Ascending aorta (tissue), 2 donors: Measurements from ENCODE around the gene RNF217. TPM values are rescaled to one million over a fixed set of nuclear protein-coding genes. Genes with fewer than 3 reads are reported as not detected.
A peak's percentile ranks its signal among the peaks of the same experiment; 100 is the strongest.
"Not testable (repeated sequence)": the region's sequence is repeated elsewhere in the genome, so short reads cannot be mapped to it uniquely, and the experiment has no call there.

ENCODE experiments used
- DNase-seq, 2 donors: peaks; one replicate each; pipeline ENCODE4 v3.0.0-alpha.2; 2019; ENCODE audit warnings: low spot score in 2 of 2
- H3K27ac ChIP-seq, 2 donors: fragments of 200-600 bp; sonication (generic); one replicate each; pipeline ENCODE4 v1.5.1; 2016 to 2017; ENCODE audit warnings: mild to moderate bottlenecking in 1 of 2
- H3K27me3 ChIP-seq: fragments of 200-600 bp; sonication (generic); one replicate; pipeline ENCODE4 v1.5.1; 2017
- H3K36me3 ChIP-seq, 2 donors: fragments of 200-600 bp; sonication (generic); one replicate each; pipeline ENCODE4 v1.5.1; 2016
- H3K4me1 ChIP-seq, 2 donors: fragments of 200-600 bp; sonication (generic); one replicate each; pipeline ENCODE4 v1.5.1; 2016 to 2017; ENCODE audit warnings: mild to moderate bottlenecking in 1 of 2
- H3K4me3 ChIP-seq, 2 donors: fragments of 200-600 bp; sonication (generic); one replicate each; pipeline ENCODE4 v1.5.1; 2016 to 2017; ENCODE audit warnings: mild to moderate bottlenecking in 1 of 2
- H3K9me3 ChIP-seq, 2 donors: fragments of 200-600 bp; sonication (generic); one replicate each; pipeline ENCODE4 v1.5.1; 2016
- CTCF ChIP-seq, 3 experiments: fragments of 200-600 bp in 2 of 3; fragments of 450-650 bp in 1 of 3; sonication (generic) in 2 of 3; IDR thresholded peaks; one replicate each; pipeline ENCODE4 v1.5.1; 2016 to 2019; ENCODE audit warnings: antibody characterized with exemption in 3 of 3, mild to moderate bottlenecking in 1 of 3, moderate library complexity in 1 of 3
- intact Hi-C: fragments of 100-400 bp; cut with DNase I; formaldehyde crosslinking; loops from one replicate; pipeline ENCODE4 v1.15.1; 2023
- total RNA-seq: library from RNA; depleted of rRNA; stranded (reverse); fragments of >200 nt; gene quantifications from one replicate; pipeline ENCODE4 v1.1.0, GENCODE V29; 2016

The RNF217 gene, protein sequence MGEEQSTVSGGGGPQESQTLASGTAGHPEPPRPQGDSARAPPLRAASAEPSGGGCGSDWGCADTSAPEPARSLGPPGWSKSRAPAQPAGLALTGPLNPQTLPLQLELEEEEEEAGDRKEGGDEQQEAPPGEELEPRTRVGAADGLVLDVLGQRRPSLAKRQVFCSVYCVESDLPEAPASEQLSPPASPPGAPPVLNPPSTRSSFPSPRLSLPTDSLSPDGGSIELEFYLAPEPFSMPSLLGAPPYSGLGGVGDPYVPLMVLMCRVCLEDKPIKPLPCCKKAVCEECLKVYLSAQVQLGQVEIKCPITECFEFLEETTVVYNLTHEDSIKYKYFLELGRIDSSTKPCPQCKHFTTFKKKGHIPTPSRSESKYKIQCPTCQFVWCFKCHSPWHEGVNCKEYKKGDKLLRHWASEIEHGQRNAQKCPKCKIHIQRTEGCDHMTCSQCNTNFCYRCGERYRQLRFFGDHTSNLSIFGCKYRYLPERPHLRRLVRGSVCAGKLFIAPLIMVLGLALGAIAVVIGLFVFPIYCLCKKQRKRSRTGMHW
- 7.3 TPM for total RNA-seq

DNA sequence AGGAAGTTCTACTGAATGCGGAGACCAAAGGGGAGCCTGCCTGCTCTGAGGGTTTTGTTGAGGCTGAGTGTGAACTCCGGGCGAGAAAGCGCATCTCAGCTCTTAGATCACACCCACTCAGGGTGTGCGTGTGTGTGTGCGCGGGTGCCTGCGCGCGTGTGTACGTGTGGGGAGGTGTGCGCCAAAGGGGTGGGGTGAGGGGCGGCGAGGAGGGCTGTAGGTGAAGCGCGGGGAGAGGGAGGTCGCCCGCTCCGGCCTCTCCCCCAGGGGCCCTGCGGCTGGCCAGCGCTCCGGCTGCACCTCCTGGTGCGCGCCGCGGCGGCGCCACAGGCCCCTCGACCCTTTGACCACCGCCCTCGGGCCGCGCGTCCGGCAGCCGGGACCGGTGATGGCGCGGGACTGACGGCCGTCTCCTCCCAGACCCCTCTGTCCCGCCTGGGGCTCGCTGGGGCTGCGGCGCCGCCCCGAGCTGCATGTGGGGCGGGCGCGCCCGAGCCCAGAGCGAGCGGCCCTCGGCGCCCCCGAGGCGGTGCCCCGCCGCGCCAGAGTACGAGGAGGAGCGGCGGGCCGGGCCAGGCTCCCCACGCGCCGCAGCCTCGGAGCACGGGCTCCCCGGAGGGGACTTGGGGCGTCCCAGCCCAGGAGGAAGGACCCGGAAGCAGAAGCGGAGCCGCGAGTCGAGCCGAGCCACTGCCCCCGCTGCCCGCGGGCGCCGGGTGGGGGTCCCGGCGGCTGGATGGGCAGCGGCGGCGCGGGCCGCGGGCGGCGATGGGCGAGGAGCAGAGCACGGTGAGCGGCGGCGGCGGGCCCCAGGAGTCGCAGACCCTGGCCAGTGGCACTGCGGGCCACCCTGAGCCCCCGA, at the start of gene RNF217:
Gene RNF217, plus strand, starts transcription at position 661 of the 862 bp plus-strand sequence. Its CDS starts 108 bp downstream, at position 769.
- Histone ChIP-seq H3K4me3 (peak within 1 kb of the TSS; percentile 87 to 90), H3K27ac (peak within 1 kb of the TSS; percentile 93 to 98), H3K9me3 (no peaks in the 10 kb centered on the region), H3K4me1 (peaks cover 0 to 24% of the 10 kb centered on the region in 2 donors), H3K36me3 (no peaks in the 10 kb centered on the region), H3K27me3 (no peaks in the 10 kb centered on the region)
- peak in 1 of 2 donors; percentile 84 for DNase-seq
- TF ChIP-seq CTCF (IDR thresholded peaks at IDR 0.05): peak in 1 of 3 experiments; percentile 15
- intact Hi-C loops: loop anchor here (2.0 to 5.0 kb wide), 4 partner anchors 47 to 340 kb away; partner anchors contain the start of gene HDDC2

- no peak for DNase-seq
- Histone ChIP-seq H3K4me1 (no peaks in the 10 kb centered on the region), H3K9me3 (no peaks in the 10 kb centered on the region), H3K27ac (no peak overlapping the region), H3K36me3 (no peaks in the 10 kb centered on the region), H3K27me3 (no peaks in the 10 kb centered on the region), H3K4me3 (no peak overlapping the region)
- intact Hi-C loops: no loop called here
- TF ChIP-seq CTCF (IDR thresholded peaks at IDR 0.05): no peak
Measured at GRCh38 chr6:124913056-124913455, 49.2 kb upstream of the RNF217 start.

GRCh38 chr6:124917769-124918168, 44.5 kb upstream of the RNF217 start:
- Histone ChIP-seq H3K27ac (no peak overlapping the region), H3K4me1 (no peaks in the 10 kb centered on the region), H3K27me3 (no peaks in the 10 kb centered on the region), H3K9me3 (no peaks in the 10 kb centered on the region), H3K4me3 (no peak overlapping the region), H3K36me3 (no peaks in the 10 kb centered on the region)
- intact Hi-C loops: no loop called here
- TF ChIP-seq CTCF (IDR thresholded peaks at IDR 0.05): no peak
- DNase-seq: no peak

GRCh38 chr6:124919703-124920102, 42.5 kb upstream of the RNF217 start:
- intact Hi-C loops, H3K4me1 ChIP-seq: not testable (repeated sequence)

GRCh38 chr6:124924333-124924759, 37.9 kb upstream of the RNF217 start:
- H3K27me3 ChIP-seq: no peaks in the 10 kb centered on the region
- no peaks in the 10 kb centered on the region for H3K4me1 ChIP-seq
- H3K27ac ChIP-seq: no peak overlapping the region
- H3K4me3 ChIP-seq: no peak overlapping the region
- H3K9me3 ChIP-seq: no peaks in the 10 kb centered on the region
- DNase-seq: no peak
- intact Hi-C loops: no loop called here
- TF ChIP-seq CTCF (IDR thresholded peaks at IDR 0.05): no peak
- H3K36me3 ChIP-seq: no peaks in the 10 kb centered on the region

More at GRCh38 chr6:124919703-124920102, 42.5 kb upstream of the RNF217 start:
- H3K9me3 ChIP-seq, DNase-seq, H3K27me3 ChIP-seq, H3K27ac ChIP-seq, H3K4me3 ChIP-seq, H3K36me3 ChIP-seq: not testable (repeated sequence)
